H1 (cell line): ENCODE results near the gene NPTN. TPM values are rescaled to one million over a fixed set of nuclear protein-coding genes. Genes with fewer than 3 reads are reported as not detected.

Experiments
- CTCF ChIA-PET: fragments of 300-600 bp; sonication (Branson Sonifier 250); formaldehyde crosslinking; loops from one replicate; lab custom pipeline; 2021; ENCODE audit not compliant: partially characterized antibody; lab: Charles Lee
- POLR2A ChIA-PET: fragments of 300-600 bp; sonication (Branson Sonifier 250); formaldehyde crosslinking; loops from one replicate; lab custom pipeline; 2021; ENCODE audit warnings: inconsistent platforms; ENCODE audit not compliant: partially characterized antibody; lab: Charles Lee
- DNase-seq, 2 experiments: peaks; one replicate each; pipeline versions ENCODE4 v3.0.0 to v3.0.0-alpha.2; 2010 to 2022; ENCODE audit warnings: low spot score in 2 of 2, low read depth in 1 of 2, mixed read lengths in 1 of 2
- FAIRE-seq: peaks from 2 replicates; lab custom pipeline; 2011; peaks lifted over from hg19 to GRCh38; lab: Jason Lieb, UNC
- H2AFZ ChIP-seq: 2 replicates; pipeline ENCODE4 v1.8.1; 2012; ENCODE audit warnings: low read length, inconsistent platforms
- H2AK5ac ChIP-seq: 2 replicates; pipeline ENCODE4 v1.6.1; 2013; ENCODE audit warnings: low read depth, low read length
- H2BK120ac ChIP-seq: replicated peaks from 2 replicates; pipeline ENCODE3; 2013; ENCODE audit warnings: low read depth, low read length, inconsistent platforms
- H2BK12ac ChIP-seq: 2 replicates; pipeline ENCODE4 v1.6.1; 2013; ENCODE audit warnings: low read depth, low read length
- H2BK15ac ChIP-seq: 2 replicates; pipeline ENCODE4 v1.6.1; 2013; ENCODE audit warnings: low read length
- H2BK20ac ChIP-seq: 2 replicates; pipeline ENCODE4 v1.6.1; 2013; ENCODE audit warnings: low read length
- H2BK5ac ChIP-seq: 2 replicates; pipeline ENCODE4 v1.6.1; 2013; ENCODE audit warnings: low read depth, low read length
- H3K14ac ChIP-seq: 2 replicates; pipeline ENCODE4 v1.6.1; 2013; ENCODE audit warnings: inconsistent platforms; ENCODE audit not compliant: insufficient read length
- H3K18ac ChIP-seq: 2 replicates; pipeline ENCODE4 v1.6.1; 2013; ENCODE audit warnings: low read length; ENCODE audit errors: extremely low read depth
- H3K23ac ChIP-seq: 2 replicates; pipeline ENCODE4 v1.6.1; 2013; ENCODE audit warnings: inconsistent platforms; ENCODE audit not compliant: insufficient read length
- H3K23me2 ChIP-seq: 2 replicates; pipeline ENCODE4 v1.6.1; 2013; ENCODE audit warnings: low read depth, low read length
- H3K27ac ChIP-seq: 2 replicates; pipeline ENCODE4 v1.6.1; 2011; ENCODE audit warnings: low read depth, low read length, inconsistent platforms
- H3K27me3 ChIP-seq, 4 experiments: replicated peaks in 1 of 4; 1 replicate in 1 of 4; 2 replicates in 3 of 4; pipeline versions ENCODE4 v1.6.1 to v1.8.1; 2011 to 2013; ENCODE audit warnings: low read length in 3 of 4, mild to moderate bottlenecking in 3 of 4, inconsistent platforms in 2 of 4, mixed read lengths in 2 of 4, moderate library complexity in 1 of 4; ENCODE audit not compliant: control insufficient read depth in 3 of 4, insufficient read depth in 3 of 4; ENCODE audit errors: extremely low read depth in 1 of 4
- H3K36me3 ChIP-seq, 4 experiments: 2 replicates each; pipeline versions ENCODE4 v1.6.1 to v1.8.1; 2011 to 2013; ENCODE audit warnings: mild to moderate bottlenecking in 4 of 4, low read length in 3 of 4, moderate library complexity in 2 of 4, control low read depth in 1 of 4, inconsistent platforms in 1 of 4; ENCODE audit not compliant: insufficient read depth in 4 of 4, control insufficient read depth in 2 of 4
- H3K4ac ChIP-seq: replicated peaks from 2 replicates; pipeline ENCODE3; 2013; ENCODE audit warnings: low read length, low read depth, mixed read lengths, inconsistent platforms; ENCODE audit not compliant: insufficient read length
- H3K4me1 ChIP-seq, 4 experiments: replicated peaks in 1 of 4; 1 replicate in 1 of 4; 2 replicates in 3 of 4; pipeline versions ENCODE4 v1.6.1 to v1.8.1; 2011 to 2013; ENCODE audit warnings: low read length in 3 of 4, inconsistent platforms in 2 of 4, mixed read lengths in 1 of 4; ENCODE audit not compliant: insufficient read depth in 4 of 4, control insufficient read depth in 3 of 4
- H3K4me2 ChIP-seq, 2 experiments: 2 replicates each; pipeline versions ENCODE4 v1.6.1 to v1.8.1; 2011 to 2013; ENCODE audit warnings: low read depth in 2 of 2, low read length in 2 of 2, control low read depth in 1 of 2, inconsistent platforms in 1 of 2, mild to moderate bottlenecking in 1 of 2; ENCODE audit not compliant: insufficient read depth in 1 of 2
- H3K4me3 ChIP-seq, 4 experiments: fragments of 200-600, 300-600 bp in 1 of 4; sonication (generic), shearing (Covaris generic), sonication (Bioruptor Twin) in 1 of 4; 2 replicates each; pipeline versions ENCODE4 v1.5.1 to v1.8.1; 2011 to 2016; ENCODE audit warnings: low read length in 4 of 4, low read depth in 3 of 4, control low read depth in 2 of 4, inconsistent platforms in 2 of 4, mild to moderate bottlenecking in 2 of 4, mixed read lengths in 1 of 4, moderate library complexity in 1 of 4; ENCODE audit not compliant: insufficient read depth in 2 of 4; ENCODE audit errors: extremely low read depth in 1 of 4
- H3K56ac ChIP-seq: replicated peaks from 2 replicates; pipeline ENCODE3; 2013; ENCODE audit warnings: low read depth, mild to moderate bottlenecking, mixed read lengths, low read length, inconsistent platforms; ENCODE audit not compliant: insufficient read length
- H3K79me1 ChIP-seq: 2 replicates; pipeline ENCODE4 v1.6.1; 2013; ENCODE audit warnings: low read depth, low read length, control low read depth
- H3K79me2 ChIP-seq, 2 experiments: 2 replicates each; pipeline versions ENCODE4 v1.6.1 to v1.8.1; 2012 to 2013; ENCODE audit warnings: low read length in 2 of 2, mild to moderate bottlenecking in 2 of 2, inconsistent platforms in 1 of 2; ENCODE audit not compliant: insufficient read depth in 2 of 2, control insufficient read depth in 1 of 2
- H3K9ac ChIP-seq, 4 experiments: replicated peaks in 1 of 4; 1 replicate in 1 of 4; 2 replicates in 3 of 4; pipeline versions ENCODE4 v1.6.1 to v1.8.1; 2011 to 2013; ENCODE audit warnings: low read depth in 3 of 4, low read length in 3 of 4, control low read depth in 2 of 4, mild to moderate bottlenecking in 2 of 4, moderate library complexity in 2 of 4, inconsistent platforms in 1 of 4; ENCODE audit errors: extremely low read depth in 1 of 4
- H3K9me3 ChIP-seq, 2 experiments: 2 replicates each; pipeline versions ENCODE4 v1.6.1 to v1.8.1; 2012 to 2013; ENCODE audit warnings: mild to moderate bottlenecking in 2 of 2, moderate library complexity in 2 of 2, control low read depth in 1 of 2, inconsistent platforms in 1 of 2, low read depth in 1 of 2, low read length in 1 of 2, mixed read lengths in 1 of 2; ENCODE audit not compliant: insufficient read depth in 2 of 2
- H4K20me1 ChIP-seq, 2 experiments: replicated peaks in 1 of 2; 2 replicates each; pipeline versions ENCODE3 to v1.8.1; 2011 to 2013; ENCODE audit warnings: inconsistent platforms in 2 of 2, low read length in 2 of 2, mild to moderate bottlenecking in 1 of 2; ENCODE audit not compliant: insufficient read depth in 2 of 2, control insufficient read depth in 1 of 2
- H4K5ac ChIP-seq: 2 replicates; pipeline ENCODE4 v1.6.1; 2013; ENCODE audit warnings: low read length, low read depth, mixed read lengths, inconsistent platforms; ENCODE audit not compliant: insufficient read length
- H4K8ac ChIP-seq: 2 replicates; pipeline ENCODE4 v1.8.0; 2013; ENCODE audit warnings: mild to moderate bottlenecking, moderate library complexity, low read length, inconsistent platforms; ENCODE audit not compliant: insufficient read depth; ENCODE audit errors: extremely low read depth
- H4K91ac ChIP-seq: replicated peaks from 2 replicates; pipeline ENCODE3; 2013; ENCODE audit warnings: low read length, mixed read lengths, inconsistent platforms; ENCODE audit not compliant: insufficient read length
- CTBP2 ChIP-seq: IDR thresholded peaks from 2 replicates; pipeline ENCODE4 v1.7.0; 2011; ENCODE audit warnings: borderline replicate concordance, mild to moderate bottlenecking, moderate library complexity, mixed read lengths, low read length; ENCODE audit not compliant: insufficient read depth, insufficient read length
- KDM1A ChIP-seq: fragments of 200-600, 300-600 bp; sonication (generic); IDR thresholded peaks from 2 replicates; pipeline ENCODE4 v1.7.1; 2016; ENCODE audit warnings: mild to moderate bottlenecking, low read length, borderline replicate concordance
- NRF1 ChIP-seq: IDR thresholded peaks from 2 replicates; pipeline ENCODE4 v1.6.1; 2011; ENCODE audit warnings: mild to moderate bottlenecking, low read depth, low read length, improper control_type of control experiment
- PHF8 ChIP-seq: fragments of 200-600 bp; sonication (generic); conservative IDR thresholded peaks from 2 replicates; pipeline ENCODE4 v1.7.1; 2012; ENCODE audit warnings: low read depth, mild to moderate bottlenecking, inconsistent platforms, low read length, moderate library complexity
- RBBP5 ChIP-seq: IDR thresholded peaks from 2 replicates; pipeline ENCODE4 v1.7.1; 2012; ENCODE audit warnings: low read depth, mild to moderate bottlenecking, inconsistent platforms, low read length, moderate library complexity, borderline replicate concordance
- RFX5 ChIP-seq: IDR thresholded peaks from 2 replicates; pipeline ENCODE4 v1.6.1; 2011; ENCODE audit warnings: low read depth, low read length, improper control_type of control experiment, borderline replicate concordance
- SP4 ChIP-seq: IDR thresholded peaks from 2 replicates; pipeline ENCODE4 v1.6.1; 2012; ENCODE audit warnings: low read length, inconsistent platforms
- SUZ12 ChIP-seq: fragments of 200-600 bp; sonication (generic); IDR thresholded peaks from 2 replicates; pipeline ENCODE4 v1.6.1; 2012; ENCODE audit warnings: mild to moderate bottlenecking, inconsistent platforms, low read length, moderate library complexity, mixed read lengths
- TCF12 ChIP-seq: IDR thresholded peaks from 2 replicates; pipeline ENCODE4 v1.6.1; 2011; ENCODE audit warnings: low read depth, mild to moderate bottlenecking, low read length
- WGBS, 2 experiments: shearing (Covaris generic) in 1 of 2; methylation state at CpG; one replicate each; pipeline versions ENCODE4 v1.1.6 to v1.1.7; 2013 to 2015; ENCODE audit warnings: low lambda C conversion rate in 2 of 2, mixed read lengths in 2 of 2, inconsistent platforms in 1 of 2, low coverage in 1 of 2, missing lambda C conversion rate in 1 of 2; ENCODE audit not compliant: insufficient replicate concordance in 2 of 2, insufficient coverage in 1 of 2, insufficient read length in 1 of 2; ENCODE audit errors: extremely low coverage in 1 of 2, missing lambda C conversion rate in 1 of 2; 5-methylcytosine and 5-hydroxymethylcytosine counted together
- polyA plus RNA-seq, 7 experiments: library from polyadenylated mRNA; depleted of rRNA in 3 of 7; stranded (reverse) in 5 of 7; unstranded in 2 of 7; fragments of >200 nt in 5 of 7; fragments of 200-250 nt in 2 of 7; gene quantifications; 1 replicate in 5 of 7; 2 replicates in 1 of 7; 4 replicates in 1 of 7; pipeline versions ENCODE4 v1.2.1 to v1.2.3, GENCODE V29; 2011 to 2013; ENCODE audit warnings: missing spikeins in 2 of 7, mixed read lengths in 2 of 7
- total RNA-seq: library from RNA; stranded (reverse); fragmentation: NEBNext Ultra II Directional; extraction: Animal tissue kit (Norgen Biotek cat#: 25700); gene quantifications from 2 replicates; pipeline ENCODE4 v1.2.1, GENCODE V29; 2021
- TF ChIP-seq, protein P1 (sequence below), 3 experiments: IDR thresholded peaks; 1 replicate in 2 of 3; 2 replicates in 1 of 3; pipeline versions ENCODE4 v1.5.1 to v1.6.1; 2011; ENCODE audit warnings: low read length in 3 of 3, mild to moderate bottlenecking in 3 of 3, inconsistent platforms in 2 of 3, low read depth in 1 of 3, moderate library complexity in 1 of 3; ENCODE audit not compliant: insufficient read depth in 1 of 3; ENCODE audit errors: control extremely low read depth in 1 of 3

Gene NPTN
- total and polyA plus RNA-seq, 2 of the 8 experiments (the other 6 are each of a cell fraction or from before 2014, with no cell fraction given): 67.0 to 113 TPM

DNA sequence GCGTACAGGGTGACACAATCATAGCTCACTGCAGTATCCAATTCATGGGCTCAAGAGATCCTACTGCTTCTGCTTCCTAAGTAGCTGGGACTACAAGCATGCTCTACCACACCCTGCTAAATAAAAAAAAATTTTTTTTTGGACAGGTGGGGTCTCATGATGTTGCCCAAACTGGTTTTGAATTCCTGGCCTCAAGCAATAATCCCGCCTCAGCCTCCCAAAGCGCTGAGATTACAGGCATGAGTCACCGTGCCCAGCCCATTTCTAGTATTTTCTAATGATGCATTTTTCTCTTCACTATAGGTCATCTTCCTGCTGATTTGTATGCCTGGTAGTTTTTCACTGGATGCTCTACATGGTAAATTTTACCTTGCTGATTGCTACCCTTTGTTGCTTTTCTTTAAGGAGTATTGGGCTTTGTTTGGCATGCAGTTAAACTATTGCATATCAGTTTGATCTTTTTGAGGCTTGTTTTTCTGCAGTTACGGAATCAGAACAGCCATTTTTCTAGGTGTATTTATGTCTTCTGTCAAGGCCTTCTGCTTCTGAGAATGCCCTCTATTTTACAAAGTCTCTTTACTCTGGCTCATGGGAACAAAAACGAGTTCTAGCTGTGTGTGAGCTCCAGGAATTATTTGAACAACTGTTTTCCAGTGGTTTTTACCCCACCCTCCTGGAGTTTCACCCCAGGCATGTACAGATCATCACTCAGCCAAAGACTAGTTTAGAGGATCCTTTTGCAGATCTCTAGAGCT lies 14.2 kb upstream of the NPTN start:
- DNase-seq: no peak
- H3K79me2 ChIP-seq: no peaks in the 10 kb centered on the region
- no peak overlapping the region for H3K56ac ChIP-seq
- no peaks in the 10 kb centered on the region for H3K23me2 ChIP-seq
- POLR2A ChIA-PET: no interaction called here
- H2BK15ac ChIP-seq: no peak overlapping the region
- H2AFZ ChIP-seq: no peak overlapping the region
- no peak overlapping the region for H3K18ac ChIP-seq
- no peak overlapping the region for H2BK120ac ChIP-seq
- H2BK5ac ChIP-seq: no peak overlapping the region
- H3K79me1 ChIP-seq: no peaks in the 10 kb centered on the region
- H2AK5ac ChIP-seq: no peak overlapping the region
- no peak overlapping the region for H3K4me3 ChIP-seq
- H3K9me3 ChIP-seq: no peaks in the 10 kb centered on the region
- 89% methylated on average over 6 of the region's 6 CpGs; no CpG with 5 or more reads in 1 of the 2 experiments for WGBS, 2 experiments
- H4K8ac ChIP-seq: no peak overlapping the region
- no peak overlapping the region for H3K23ac ChIP-seq
- no peak overlapping the region for H3K4me2 ChIP-seq
- H3K27me3 ChIP-seq: no peaks in the 10 kb centered on the region
- H4K20me1 ChIP-seq: no peaks in the 10 kb centered on the region
- H4K91ac ChIP-seq: no peak overlapping the region
- no peak overlapping the region for H3K14ac ChIP-seq
- H2BK12ac ChIP-seq: no peak overlapping the region
- H2BK20ac ChIP-seq: no peak overlapping the region
- no peak overlapping the region for H3K4ac ChIP-seq
- no peak overlapping the region for H3K27ac ChIP-seq
- H4K5ac ChIP-seq: no peak overlapping the region
- no peaks in the 10 kb centered on the region for H3K4me1 ChIP-seq
- no peaks in the 10 kb centered on the region for H3K36me3 ChIP-seq
- H3K9ac ChIP-seq: no peak overlapping the region
- CTCF ChIA-PET: interaction anchor here (1.2 to 19.3 kb wide), 3 partner anchors 12 to 52 kb away, joined by 3 to 448 read pairs (median 46); no protein-coding TSS in a partner anchor
- no peak for FAIRE-seq
- TF ChIP-seq, protein P1, sequence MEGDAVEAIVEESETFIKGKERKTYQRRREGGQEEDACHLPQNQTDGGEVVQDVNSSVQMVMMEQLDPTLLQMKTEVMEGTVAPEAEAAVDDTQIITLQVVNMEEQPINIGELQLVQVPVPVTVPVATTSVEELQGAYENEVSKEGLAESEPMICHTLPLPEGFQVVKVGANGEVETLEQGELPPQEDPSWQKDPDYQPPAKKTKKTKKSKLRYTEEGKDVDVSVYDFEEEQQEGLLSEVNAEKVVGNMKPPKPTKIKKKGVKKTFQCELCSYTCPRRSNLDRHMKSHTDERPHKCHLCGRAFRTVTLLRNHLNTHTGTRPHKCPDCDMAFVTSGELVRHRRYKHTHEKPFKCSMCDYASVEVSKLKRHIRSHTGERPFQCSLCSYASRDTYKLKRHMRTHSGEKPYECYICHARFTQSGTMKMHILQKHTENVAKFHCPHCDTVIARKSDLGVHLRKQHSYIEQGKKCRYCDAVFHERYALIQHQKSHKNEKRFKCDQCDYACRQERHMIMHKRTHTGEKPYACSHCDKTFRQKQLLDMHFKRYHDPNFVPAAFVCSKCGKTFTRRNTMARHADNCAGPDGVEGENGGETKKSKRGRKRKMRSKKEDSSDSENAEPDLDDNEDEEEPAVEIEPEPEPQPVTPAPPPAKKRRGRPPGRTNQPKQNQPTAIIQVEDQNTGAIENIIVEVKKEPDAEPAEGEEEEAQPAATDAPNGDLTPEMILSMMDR (IDR thresholded peaks at IDR 0.05; ENCODE audit: control extremely low read depth in 1 of 3, insufficient read depth in 1 of 3, low read depth in 1 of 3, low read length in 3 of 3): no peak
- no peak for TF ChIP-seq KDM1A
- TF ChIP-seq SP4: no peak
- no peak for TF ChIP-seq CTBP2
- no peak for TF ChIP-seq RFX5
- no peak for TF ChIP-seq TCF12
- TF ChIP-seq PHF8: no peak
- TF ChIP-seq SUZ12: no peak
- no peak for TF ChIP-seq RBBP5
- TF ChIP-seq NRF1: no peak
